ENCODE results near the gene RNFT2.

DNA sequence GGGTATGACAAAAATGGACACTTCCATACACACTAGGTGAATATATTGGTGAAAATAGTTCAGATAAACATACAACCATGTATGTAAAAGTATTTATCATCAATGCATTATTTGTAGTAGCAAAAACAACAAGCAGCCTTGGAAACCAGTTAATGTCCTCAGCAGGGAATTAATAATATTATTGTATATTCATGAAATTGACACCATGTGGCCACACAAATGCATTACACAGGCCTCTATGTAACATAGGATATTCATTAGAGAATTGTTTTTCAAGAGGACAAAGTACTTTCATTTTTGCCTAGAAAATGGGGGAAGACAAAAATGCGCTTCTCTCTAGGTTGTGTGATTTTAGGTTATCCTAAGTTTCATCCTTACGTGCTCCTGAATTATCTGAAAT, 24.6 kb upstream of the RNFT2 start:
- TF ChIP-seq POLR2A (IDR thresholded peaks at IDR 0.05) (no peak), POLR2AphosphoS5 (IDR thresholded peaks at IDR 0.05; ENCODE audit: insufficient read depth in 1 of 2, low read depth in 1 of 2) (no peak)
- TF ChIP-seq, protein P1, sequence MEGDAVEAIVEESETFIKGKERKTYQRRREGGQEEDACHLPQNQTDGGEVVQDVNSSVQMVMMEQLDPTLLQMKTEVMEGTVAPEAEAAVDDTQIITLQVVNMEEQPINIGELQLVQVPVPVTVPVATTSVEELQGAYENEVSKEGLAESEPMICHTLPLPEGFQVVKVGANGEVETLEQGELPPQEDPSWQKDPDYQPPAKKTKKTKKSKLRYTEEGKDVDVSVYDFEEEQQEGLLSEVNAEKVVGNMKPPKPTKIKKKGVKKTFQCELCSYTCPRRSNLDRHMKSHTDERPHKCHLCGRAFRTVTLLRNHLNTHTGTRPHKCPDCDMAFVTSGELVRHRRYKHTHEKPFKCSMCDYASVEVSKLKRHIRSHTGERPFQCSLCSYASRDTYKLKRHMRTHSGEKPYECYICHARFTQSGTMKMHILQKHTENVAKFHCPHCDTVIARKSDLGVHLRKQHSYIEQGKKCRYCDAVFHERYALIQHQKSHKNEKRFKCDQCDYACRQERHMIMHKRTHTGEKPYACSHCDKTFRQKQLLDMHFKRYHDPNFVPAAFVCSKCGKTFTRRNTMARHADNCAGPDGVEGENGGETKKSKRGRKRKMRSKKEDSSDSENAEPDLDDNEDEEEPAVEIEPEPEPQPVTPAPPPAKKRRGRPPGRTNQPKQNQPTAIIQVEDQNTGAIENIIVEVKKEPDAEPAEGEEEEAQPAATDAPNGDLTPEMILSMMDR (IDR thresholded peaks at IDR 0.05), result no peak
